GM10266 (cell line): Measurements from ENCODE around the gene GNRHR.
"Not testable (repeated sequence)": the region's sequence is repeated elsewhere in the genome, so short reads cannot be mapped to it uniquely, and the experiment has no call there.

ENCODE experiments used
- DNase-seq: peaks from one replicate; pipeline ENCODE4 v3.0.0; 2012; ENCODE audit errors: extremely low spot score
- CTCF ChIP-seq: IDR thresholded peaks from 2 replicates; pipeline ENCODE4 v1.5.1; 2012; ENCODE audit warnings: mild to moderate bottlenecking, low read depth; ENCODE audit not compliant: control insufficient read depth, insufficient read depth; ENCODE audit errors: missing control alignments

The GNRHR gene

GRCh38 chr4:67770422-67770821 lies 16.2 kb upstream of the GNRHR start:
- DNase-seq = no peak
- no peak for TF ChIP-seq CTCF

- no peak for TF ChIP-seq CTCF
- no peak for DNase-seq
Observed at GRCh38 chr4:67765928-67766327, 11.7 kb upstream of the GNRHR start.

GRCh38 chr4:67765401-67765800 lies 11.2 kb upstream of the GNRHR start:
- no peak for TF ChIP-seq CTCF
- no peak for DNase-seq

GRCh38 chr4:67764183-67764582 lies 10.0 kb upstream of the GNRHR start:
- TF ChIP-seq CTCF = no peak
- no peak for DNase-seq

- DNase-seq = peak; percentile 37
Observed at GRCh38 chr4:67762086-67762485, 7.9 kb upstream of the GNRHR start.

GRCh38 chr4:67756991-67757390 lies 2.8 kb upstream of the GNRHR start:
- not testable (repeated sequence) for DNase-seq

More at GRCh38 chr4:67762086-67762485, 7.9 kb upstream of the GNRHR start:
- TF ChIP-seq CTCF = no peak

GRCh38 chr4:67755974-67756373 lies 1.8 kb upstream of the GNRHR start:
- no peak for DNase-seq
- TF ChIP-seq CTCF = no peak

GRCh38 chr4:67751260-67751659 lies 2.9 kb downstream of the GNRHR start:
- no peak for TF ChIP-seq CTCF
- no peak for DNase-seq
